ENCODE results near the gene CDKN2B. TPM values are rescaled to one million over a fixed set of nuclear protein-coding genes. Genes with fewer than 3 reads are reported as not detected.
A peak's percentile ranks its signal among the peaks of the same experiment; 100 is the strongest.

The CDKN2B gene
- total RNA-seq, 2 donors from 2014 or later = 0.19 to 0.76 TPM

DNA sequence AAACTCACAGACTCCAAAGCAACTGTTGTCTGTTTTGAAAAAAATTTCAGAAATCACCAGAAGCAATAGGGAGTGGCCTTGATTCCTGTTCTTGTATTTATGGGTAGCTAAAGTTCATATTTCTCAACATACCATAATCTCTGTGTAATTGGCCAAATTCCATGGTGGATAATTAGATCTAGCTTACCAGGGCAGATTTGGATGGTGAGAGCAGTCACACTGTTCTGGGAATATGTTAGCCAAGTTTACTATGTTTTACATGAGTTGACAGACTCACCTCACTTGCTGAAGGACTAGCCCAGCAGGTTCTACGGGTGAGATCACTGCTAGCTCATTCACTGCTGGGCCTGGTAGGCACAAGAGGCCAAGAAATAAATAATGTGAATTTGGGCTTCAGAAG is 32.7 kb upstream of the CDKN2B start:
- Mint-ChIP-seq H3K36me3 (ENCODE audit: low read depth) (no peaks in the 10 kb centered on the region), H3K4me3 (no peak overlapping the region), H3K9me3 (no peaks in the 10 kb centered on the region), H3K27ac (no peak overlapping the region), H3K4me1 (peaks cover 11% of the 10 kb centered on the region), H3K27me3 (no peaks in the 10 kb centered on the region)
- ATAC-seq (replicated peaks) = no peak

DNA sequence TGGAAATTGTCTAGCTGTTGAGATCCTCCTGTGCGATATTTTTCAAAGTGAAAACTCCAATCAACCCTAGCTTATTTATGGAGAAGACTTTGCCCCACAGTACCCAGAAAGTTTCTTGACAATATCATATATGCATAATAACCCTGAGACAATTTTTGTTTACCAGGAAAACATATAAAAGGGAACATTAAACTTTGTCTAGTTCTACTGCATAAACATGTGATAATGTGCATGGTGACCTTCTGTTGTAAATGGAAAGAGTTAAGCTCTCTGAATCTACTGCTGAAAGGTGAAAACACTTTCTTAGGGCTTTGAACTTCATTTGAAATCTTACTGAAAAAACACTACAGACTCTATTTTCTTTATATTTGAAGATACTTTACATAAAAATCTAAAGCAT is 32.2 kb upstream of the CDKN2B start:
- no peaks in the 10 kb centered on the region for H3K9me3 Mint-ChIP-seq
- no peaks in the 10 kb centered on the region for H3K27me3 Mint-ChIP-seq
- H3K4me3 Mint-ChIP-seq = no peak overlapping the region
- no peaks in the 10 kb centered on the region for H3K36me3 Mint-ChIP-seq (ENCODE audit: low read depth)
- no peak for ATAC-seq (replicated peaks)
- peak overlapping the region; percentile 5 for H3K27ac Mint-ChIP-seq
- peaks cover 8% of the 10 kb centered on the region for H3K4me1 Mint-ChIP-seq

DNA sequence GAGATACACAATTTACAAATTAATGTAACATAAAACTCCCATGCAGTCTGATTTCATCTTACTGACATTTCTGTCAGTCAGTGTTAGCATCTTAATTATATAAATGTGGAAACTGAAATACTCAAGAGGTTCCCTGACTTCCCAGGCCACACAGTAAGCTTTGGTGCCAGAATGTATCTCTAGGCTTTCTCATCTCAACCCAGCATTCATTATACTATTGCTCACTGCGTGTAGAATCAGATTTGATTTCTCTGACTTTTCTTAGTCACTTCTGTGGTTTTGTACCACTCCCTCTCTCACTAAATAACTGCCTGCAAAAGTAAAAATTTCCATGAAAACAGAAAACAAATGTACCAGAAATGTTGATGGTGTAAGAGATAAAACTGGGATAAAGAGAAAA is 31.7 kb upstream of the CDKN2B start:
- Mint-ChIP-seq H3K4me3 (no peak overlapping the region), H3K4me1 (peaks cover 6% of the 10 kb centered on the region), H3K36me3 (ENCODE audit: low read depth) (no peaks in the 10 kb centered on the region), H3K27me3 (no peaks in the 10 kb centered on the region), H3K27ac (peak overlapping the region; percentile 5), H3K9me3 (no peaks in the 10 kb centered on the region)
- peak; percentile 92 for ATAC-seq (replicated peaks)

DNA sequence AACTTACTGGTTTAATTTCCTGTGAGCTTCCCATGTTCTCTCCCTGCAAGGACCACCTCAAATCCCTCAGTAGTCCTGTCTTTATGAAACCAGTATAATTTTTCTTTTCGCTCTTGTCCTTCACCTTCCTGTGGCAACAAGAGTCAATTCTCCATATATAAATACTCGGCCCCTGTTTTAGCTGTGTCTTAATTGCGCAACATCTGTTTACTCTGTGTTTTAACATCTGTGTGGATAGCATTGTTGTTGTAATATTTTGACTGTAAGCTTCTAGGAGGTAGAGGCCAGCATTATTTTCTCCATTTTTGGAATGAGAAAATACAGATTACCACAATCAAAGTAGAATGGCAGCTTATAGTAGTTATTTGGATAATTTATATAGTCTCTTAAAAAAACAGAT is 30.2 kb upstream of the CDKN2B start:
- H3K36me3 Mint-ChIP-seq (ENCODE audit: low read depth) = no peaks in the 10 kb centered on the region
- H3K27ac Mint-ChIP-seq = no peak overlapping the region
- H3K4me1 Mint-ChIP-seq = peaks cover 6% of the 10 kb centered on the region
- no peak for ATAC-seq (replicated peaks)
- no peaks in the 10 kb centered on the region for H3K27me3 Mint-ChIP-seq
- no peak overlapping the region for H3K4me3 Mint-ChIP-seq
- no peaks in the 10 kb centered on the region for H3K9me3 Mint-ChIP-seq

DNA sequence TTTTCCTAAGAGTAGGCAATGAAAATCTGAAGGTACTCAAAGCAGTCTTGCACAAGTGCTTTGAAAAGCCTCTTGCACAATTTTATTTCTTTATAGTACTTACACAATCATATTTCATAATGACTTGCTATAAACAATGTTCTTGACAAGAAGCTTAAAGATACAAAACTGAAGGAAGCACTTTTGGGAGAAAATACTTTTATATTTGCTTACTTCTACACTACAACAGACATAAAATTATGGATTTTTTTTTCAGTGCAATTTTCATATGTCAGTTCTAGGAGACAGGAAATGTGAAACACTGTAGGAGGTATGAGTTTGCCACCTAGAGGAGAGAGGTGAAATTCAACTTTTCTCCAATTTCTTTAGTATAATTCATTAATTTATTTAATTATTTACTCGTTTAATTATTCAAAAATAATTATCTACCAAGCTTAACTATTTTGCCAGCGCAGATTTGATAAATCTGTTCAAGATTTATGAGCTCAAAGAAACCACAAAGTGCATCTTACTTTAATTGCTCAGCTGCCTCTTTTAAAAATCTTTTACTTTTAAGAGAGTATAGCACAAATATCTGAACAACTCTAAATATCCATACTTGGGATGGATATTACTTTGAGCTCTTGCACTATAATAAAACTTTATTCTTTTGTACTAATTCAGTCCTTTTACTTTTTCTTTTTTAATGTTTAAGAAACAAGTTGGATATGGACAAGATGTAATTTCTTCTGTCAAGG is 29.0 kb upstream of the CDKN2B start:
- ATAC-seq (replicated peaks) = no peak
- Mint-ChIP-seq H3K9me3 (no peaks in the 10 kb centered on the region), H3K27me3 (no peaks in the 10 kb centered on the region), H3K27ac (no peak overlapping the region), H3K4me3 (no peak overlapping the region), H3K36me3 (ENCODE audit: low read depth) (no peaks in the 10 kb centered on the region), H3K4me1 (peaks cover 6% of the 10 kb centered on the region)

DNA sequence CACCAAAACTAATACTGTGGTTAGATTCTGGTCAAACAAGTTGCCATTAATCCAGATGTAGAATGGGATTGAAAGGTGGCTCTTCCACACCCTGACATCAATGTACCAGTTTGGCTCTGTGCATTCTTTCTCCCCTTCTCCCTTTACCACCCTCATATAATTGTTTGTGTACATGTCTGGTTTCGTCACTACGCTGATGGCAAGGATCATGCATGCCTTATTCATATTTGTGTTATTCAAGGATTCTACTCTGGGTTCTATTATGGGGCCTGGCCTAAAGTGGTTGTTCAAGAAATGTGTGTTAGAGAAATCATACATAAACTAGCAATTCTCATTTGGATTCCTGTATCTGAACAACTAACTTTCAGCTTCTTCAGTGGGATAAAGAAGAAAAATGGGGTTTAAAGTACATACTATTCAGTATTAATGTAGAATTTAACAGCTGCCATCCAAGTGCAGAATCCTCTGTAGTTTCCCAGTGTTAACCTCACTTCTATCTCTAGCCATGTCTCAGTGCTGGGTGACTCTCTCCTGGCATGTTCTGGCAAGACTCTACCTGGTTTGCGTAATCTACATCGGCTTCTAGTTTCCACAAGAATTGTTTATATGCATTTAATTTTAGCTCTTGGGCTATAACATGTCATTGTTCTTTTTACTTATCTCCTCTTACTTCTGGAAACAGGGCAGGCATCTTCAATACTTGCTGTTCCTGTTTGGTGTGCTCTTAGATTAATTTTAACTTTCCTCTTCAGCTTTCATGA is 27.9 kb upstream of the CDKN2B start:
- H3K27ac Mint-ChIP-seq = no peak overlapping the region
- no peaks in the 10 kb centered on the region for H3K36me3 Mint-ChIP-seq (ENCODE audit: low read depth)
- no peaks in the 10 kb centered on the region for H3K9me3 Mint-ChIP-seq
- ATAC-seq (replicated peaks) = no peak
- no peak overlapping the region for H3K4me3 Mint-ChIP-seq
- no peaks in the 10 kb centered on the region for H3K27me3 Mint-ChIP-seq
- peaks cover 10% of the 10 kb centered on the region for H3K4me1 Mint-ChIP-seq

DNA sequence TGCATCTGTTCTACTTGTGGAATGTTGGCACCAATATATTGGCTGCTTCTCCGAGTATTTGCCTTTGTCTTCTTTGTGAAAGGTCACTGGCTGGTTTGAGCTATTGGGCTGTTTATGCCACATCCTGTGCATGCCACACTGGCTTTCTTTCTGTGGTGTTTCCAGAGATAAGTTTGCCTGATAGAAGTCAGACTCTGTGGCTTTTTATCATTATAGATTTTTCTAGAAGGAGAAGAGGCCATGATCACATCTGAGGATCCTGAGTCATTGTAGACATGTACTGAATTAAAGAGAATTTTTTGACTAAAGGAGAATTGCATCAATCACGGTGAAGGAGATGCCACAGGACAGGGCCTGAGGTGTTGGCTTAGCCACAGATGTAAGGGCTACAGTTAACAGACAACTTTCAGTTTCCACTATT is 26.5 kb upstream of the CDKN2B start:
- Mint-ChIP-seq H3K4me1 (peaks cover 6% of the 10 kb centered on the region), H3K9me3 (no peaks in the 10 kb centered on the region), H3K27me3 (no peaks in the 10 kb centered on the region), H3K4me3 (no peak overlapping the region), H3K27ac (no peak overlapping the region), H3K36me3 (ENCODE audit: low read depth) (no peaks in the 10 kb centered on the region)
- ATAC-seq (replicated peaks) = peak; percentile 79

DNA sequence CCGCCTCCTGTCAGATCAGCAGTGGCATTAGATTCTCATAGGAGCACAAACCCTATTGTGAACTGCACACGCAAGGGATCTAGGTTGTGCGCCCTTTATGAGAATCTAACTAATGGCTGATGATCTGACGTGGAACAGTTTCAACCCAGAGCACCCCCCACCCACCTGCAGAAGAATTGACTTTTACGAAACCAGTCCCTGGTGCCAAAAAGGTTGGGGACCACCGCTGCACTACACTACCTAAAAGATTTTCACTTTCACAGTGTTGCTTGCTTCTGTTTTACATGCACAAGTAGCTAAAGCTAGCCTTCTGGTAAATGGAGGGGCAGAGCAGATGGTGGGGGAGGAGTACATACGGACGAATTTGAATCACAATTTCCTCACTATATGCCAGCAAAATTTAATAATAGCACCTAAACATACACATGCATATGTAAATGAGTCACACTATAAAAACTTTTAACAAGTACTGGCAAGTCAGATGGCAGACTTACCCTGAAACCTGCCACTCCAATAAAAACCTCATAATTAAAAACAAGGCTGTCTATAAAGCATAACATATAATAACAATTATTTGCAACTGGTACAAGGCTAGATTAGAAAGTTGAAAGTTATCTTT is 24.0 kb upstream of the CDKN2B start:
- H3K4me1 Mint-ChIP-seq = peaks cover 6% of the 10 kb centered on the region
- no peak overlapping the region for H3K4me3 Mint-ChIP-seq
- H3K27me3 Mint-ChIP-seq = no peaks in the 10 kb centered on the region
- no peaks in the 10 kb centered on the region for H3K9me3 Mint-ChIP-seq
- H3K27ac Mint-ChIP-seq = no peak overlapping the region
- H3K36me3 Mint-ChIP-seq (ENCODE audit: low read depth) = no peaks in the 10 kb centered on the region
- ATAC-seq (replicated peaks) = no peak

DNA sequence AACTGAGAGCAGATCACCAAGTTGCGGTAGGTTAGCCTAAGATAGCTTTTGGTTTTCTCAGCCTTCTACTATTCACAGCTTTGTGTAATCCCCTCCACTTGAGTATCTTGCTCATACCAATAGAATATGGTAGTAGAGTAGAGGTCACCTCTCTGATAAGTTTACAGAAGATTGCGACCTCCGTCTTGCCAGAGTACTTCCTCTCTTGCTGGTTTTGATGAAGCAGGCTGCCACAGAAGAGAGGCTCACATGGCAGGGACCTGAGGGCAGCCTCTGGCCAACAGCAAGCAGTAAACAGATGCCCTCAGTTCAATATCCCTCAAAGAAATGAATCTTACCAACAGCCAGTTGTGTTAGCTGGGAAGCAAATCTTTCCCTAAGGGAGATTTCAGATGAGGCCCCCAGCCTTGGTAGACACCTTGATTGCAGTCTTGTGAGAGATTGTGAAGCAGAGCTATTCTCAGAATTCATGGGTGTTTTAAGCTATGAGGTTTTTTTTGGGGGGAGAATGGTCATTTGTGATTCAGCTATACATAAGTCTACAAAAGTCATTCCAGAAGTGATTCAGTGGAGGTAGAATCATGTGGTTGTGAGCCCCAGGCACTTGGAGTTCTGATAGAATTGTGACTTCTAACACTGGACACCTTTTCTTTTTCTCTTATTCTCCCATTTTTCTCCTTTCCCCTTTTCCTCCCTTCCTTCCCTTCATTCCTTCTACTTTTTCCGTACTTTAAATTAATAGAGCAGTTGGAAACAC is 22.7 kb upstream of the CDKN2B start:
- H3K27me3 Mint-ChIP-seq = no peaks in the 10 kb centered on the region
- no peak overlapping the region for H3K4me3 Mint-ChIP-seq
- no peak overlapping the region for H3K27ac Mint-ChIP-seq
- H3K9me3 Mint-ChIP-seq = no peaks in the 10 kb centered on the region
- peak; percentile 61 for ATAC-seq (replicated peaks)
- H3K36me3 Mint-ChIP-seq (ENCODE audit: low read depth) = no peaks in the 10 kb centered on the region
- H3K4me1 Mint-ChIP-seq = peaks cover 6% of the 10 kb centered on the region

DNA sequence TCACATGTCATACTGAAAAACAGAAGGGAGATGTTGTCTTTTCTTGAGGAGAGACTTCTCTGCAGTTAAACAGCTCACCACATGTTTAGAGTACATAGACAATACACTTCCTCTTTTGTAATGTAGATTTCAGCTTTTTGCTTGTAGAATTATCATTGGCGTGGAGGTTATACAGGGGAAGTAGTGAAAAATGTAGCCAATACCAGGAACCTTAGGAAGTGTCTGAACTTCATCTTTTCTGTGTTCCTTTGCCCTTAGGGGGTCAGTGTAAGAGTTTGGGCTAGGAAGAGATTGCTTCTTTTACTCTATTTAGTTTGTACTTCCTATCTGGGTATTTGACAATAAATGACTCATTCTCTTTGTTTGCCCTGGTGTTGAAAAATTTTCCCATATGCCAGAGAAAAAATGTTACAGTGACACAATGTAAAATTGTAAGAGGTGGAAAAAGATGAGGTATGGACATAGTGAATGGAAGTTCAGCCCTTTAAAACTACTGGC is 21.0 kb upstream of the CDKN2B start:
- ATAC-seq (replicated peaks) = no peak
- peaks cover 6% of the 10 kb centered on the region for H3K4me1 Mint-ChIP-seq
- H3K9me3 Mint-ChIP-seq = no peaks in the 10 kb centered on the region
- no peaks in the 10 kb centered on the region for H3K36me3 Mint-ChIP-seq (ENCODE audit: low read depth)
- H3K27ac Mint-ChIP-seq = no peak overlapping the region
- H3K4me3 Mint-ChIP-seq = no peak overlapping the region
- H3K27me3 Mint-ChIP-seq = no peaks in the 10 kb centered on the region

DNA sequence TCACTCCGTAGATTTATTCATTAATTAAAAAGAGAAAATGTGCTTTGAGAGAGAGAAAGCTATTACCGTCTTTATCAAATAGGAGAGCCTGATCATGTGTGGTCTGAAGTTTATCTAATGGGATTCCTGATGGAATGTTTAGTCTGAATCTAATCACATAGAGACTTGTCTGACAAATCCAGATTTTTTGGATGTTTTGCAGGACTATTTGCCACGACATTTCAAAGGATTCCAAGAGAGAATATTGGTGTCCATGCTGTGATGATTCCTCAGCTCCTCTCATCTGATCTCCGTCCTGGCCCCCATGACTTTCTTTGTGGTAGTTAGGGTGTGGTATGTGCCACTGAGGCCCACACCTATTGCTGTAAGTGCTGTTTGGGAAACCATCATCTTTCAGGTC is 20.1 kb upstream of the CDKN2B start:
- H3K27me3 Mint-ChIP-seq = no peaks in the 10 kb centered on the region
- H3K36me3 Mint-ChIP-seq (ENCODE audit: low read depth) = no peaks in the 10 kb centered on the region
- no peak overlapping the region for H3K4me3 Mint-ChIP-seq
- peaks cover 6% of the 10 kb centered on the region for H3K4me1 Mint-ChIP-seq
- H3K27ac Mint-ChIP-seq = no peak overlapping the region
- ATAC-seq (replicated peaks) = no peak
- H3K9me3 Mint-ChIP-seq = no peaks in the 10 kb centered on the region

DNA sequence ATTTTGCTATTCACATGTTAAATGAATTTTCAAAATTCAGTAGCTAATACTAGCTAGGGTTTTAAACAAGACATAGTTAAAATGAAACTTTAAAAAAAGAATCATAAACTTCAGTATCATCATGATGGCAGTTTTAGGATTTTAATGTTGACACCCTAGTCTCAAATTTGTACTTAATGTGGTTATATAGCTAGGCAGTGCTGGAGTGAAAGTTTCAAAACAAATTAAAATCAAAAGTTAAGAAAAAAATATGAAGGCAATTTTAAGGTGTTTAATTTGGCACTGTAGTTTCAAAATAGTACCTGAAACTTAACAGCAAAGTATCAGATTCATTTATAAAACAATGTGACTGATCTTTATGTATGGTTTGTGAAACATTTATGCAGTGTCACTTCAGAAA is 19.3 kb upstream of the CDKN2B start:
- Mint-ChIP-seq H3K4me1 (peaks cover 6% of the 10 kb centered on the region), H3K27me3 (peaks cover 3% of the 10 kb centered on the region), H3K4me3 (no peak overlapping the region), H3K9me3 (no peaks in the 10 kb centered on the region), H3K36me3 (ENCODE audit: low read depth) (no peaks in the 10 kb centered on the region), H3K27ac (no peak overlapping the region)
- ATAC-seq (replicated peaks) = peak; percentile 31

DNA sequence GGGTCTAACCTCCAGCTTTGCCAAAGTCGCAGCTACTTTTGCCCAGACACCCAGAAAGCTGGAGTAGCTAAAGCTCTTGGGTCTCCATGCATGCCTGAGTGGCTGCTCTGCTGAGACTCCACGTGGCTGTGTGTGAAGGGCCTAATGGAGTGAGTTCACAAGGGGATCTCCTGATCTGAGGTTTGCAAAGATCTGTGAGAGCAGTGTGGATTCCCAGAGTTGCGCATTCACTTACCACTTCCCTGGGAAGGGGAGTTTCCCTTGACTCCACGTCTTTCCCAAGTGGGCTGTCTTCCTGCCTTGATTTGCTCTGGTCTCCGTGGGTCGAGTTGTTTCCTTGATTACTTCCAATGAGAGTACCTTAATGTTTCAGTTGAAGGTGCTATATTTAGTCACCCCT is 17.6 kb upstream of the CDKN2B start:
- no peak for ATAC-seq (replicated peaks)
- Mint-ChIP-seq H3K4me3 (no peak overlapping the region), H3K27ac (no peak overlapping the region), H3K9me3 (no peaks in the 10 kb centered on the region), H3K36me3 (ENCODE audit: low read depth) (no peaks in the 10 kb centered on the region), H3K27me3 (peaks cover 7% of the 10 kb centered on the region), H3K4me1 (no peaks in the 10 kb centered on the region)

DNA sequence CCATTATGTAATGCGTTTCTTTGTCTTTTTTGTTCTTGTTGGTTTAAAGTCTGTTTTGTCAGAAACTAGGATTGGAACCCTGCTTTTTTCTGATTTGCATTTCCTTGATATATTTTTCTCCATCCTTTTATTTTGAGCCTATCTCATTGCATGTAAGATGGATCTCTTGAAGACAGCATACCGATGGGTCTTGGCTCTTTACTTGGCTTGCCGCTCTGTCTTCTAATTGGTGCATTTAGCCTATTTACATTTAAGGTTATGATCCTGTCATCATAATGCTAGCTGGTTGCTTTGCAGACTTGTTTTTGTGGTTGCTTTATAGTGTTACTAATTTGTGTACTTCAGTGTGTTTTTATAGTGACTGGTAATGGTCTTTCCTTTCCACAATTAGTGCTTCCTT is 13.3 kb upstream of the CDKN2B start:
- Mint-ChIP-seq H3K4me3 (no peak overlapping the region), H3K27ac (no peak overlapping the region), H3K27me3 (peaks cover 13% of the 10 kb centered on the region), H3K9me3 (peaks cover 6% of the 10 kb centered on the region), H3K4me1 (no peaks in the 10 kb centered on the region), H3K36me3 (ENCODE audit: low read depth) (no peaks in the 10 kb centered on the region)
- no peak for ATAC-seq (replicated peaks)
